ENCODE results near the gene PSMB2.

- TF ChIP-seq CTCF (IDR thresholded peaks at IDR 0.05) = no peak
- TF ChIP-seq POLR2A (IDR thresholded peaks at IDR 0.05) = no peak
- TF ChIP-seq EP300 (IDR thresholded peaks at IDR 0.05) = no peak
Observed at GRCh38 chr1:35573198-35574124, 67.9 kb downstream of the PSMB2 start, which contains the start of gene TFAP2E.

Data from ovary (tissue), 3 donors.